22Rv1 (cell line): ENCODE results near the gene SLBP.

Experiments
- ZFX ChIP-seq: fragments of 450-650 bp; IDR thresholded peaks from 2 replicates; pipeline ENCODE4 v1.6.1; 2017; ENCODE audit warnings: antibody characterized with exemption, borderline replicate concordance
- TF ChIP-seq, protein P1 (sequence below): fragments of 450-650 bp; IDR thresholded peaks from 2 replicates; pipeline ENCODE4 v1.5.1; 2017; ENCODE audit warnings: mild to moderate bottlenecking

DNA sequence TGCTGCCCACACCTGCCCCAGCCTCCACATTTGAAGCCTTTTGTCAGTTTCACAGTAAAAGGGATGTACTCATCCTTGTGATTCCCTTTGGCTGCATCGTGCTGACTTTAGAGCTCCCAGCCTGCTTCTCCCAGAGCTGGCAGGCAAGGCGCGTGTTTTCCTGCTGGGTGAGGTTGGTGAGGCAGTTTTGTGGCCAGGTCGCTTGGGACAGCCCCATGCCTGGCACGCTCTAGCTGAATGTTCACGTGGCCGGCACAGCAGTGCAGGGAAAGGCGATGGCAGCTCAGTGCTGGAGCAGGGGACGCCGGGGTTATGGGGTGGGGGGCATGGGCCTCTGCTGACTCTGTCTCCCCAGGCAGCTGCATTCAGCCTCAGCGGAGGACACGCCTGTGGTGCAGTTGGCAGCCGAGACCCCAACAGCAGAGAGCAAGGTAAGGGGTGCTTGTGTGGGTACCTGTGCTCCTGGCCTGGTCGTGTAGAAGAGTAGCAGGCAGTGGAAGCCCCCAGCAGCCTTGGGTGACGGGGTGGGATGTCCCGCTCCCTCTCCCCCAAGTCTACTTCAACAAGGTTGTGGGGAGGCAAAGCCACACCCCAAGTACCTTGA lies 18.5 kb upstream of the SLBP start:
- TF ChIP-seq, protein P1, sequence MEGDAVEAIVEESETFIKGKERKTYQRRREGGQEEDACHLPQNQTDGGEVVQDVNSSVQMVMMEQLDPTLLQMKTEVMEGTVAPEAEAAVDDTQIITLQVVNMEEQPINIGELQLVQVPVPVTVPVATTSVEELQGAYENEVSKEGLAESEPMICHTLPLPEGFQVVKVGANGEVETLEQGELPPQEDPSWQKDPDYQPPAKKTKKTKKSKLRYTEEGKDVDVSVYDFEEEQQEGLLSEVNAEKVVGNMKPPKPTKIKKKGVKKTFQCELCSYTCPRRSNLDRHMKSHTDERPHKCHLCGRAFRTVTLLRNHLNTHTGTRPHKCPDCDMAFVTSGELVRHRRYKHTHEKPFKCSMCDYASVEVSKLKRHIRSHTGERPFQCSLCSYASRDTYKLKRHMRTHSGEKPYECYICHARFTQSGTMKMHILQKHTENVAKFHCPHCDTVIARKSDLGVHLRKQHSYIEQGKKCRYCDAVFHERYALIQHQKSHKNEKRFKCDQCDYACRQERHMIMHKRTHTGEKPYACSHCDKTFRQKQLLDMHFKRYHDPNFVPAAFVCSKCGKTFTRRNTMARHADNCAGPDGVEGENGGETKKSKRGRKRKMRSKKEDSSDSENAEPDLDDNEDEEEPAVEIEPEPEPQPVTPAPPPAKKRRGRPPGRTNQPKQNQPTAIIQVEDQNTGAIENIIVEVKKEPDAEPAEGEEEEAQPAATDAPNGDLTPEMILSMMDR, result no peak
- TF ChIP-seq ZFX, result no peak
